Activated naive CD4-positive, alpha-beta T cell treated with anti-CD3 and anti-CD28 coated beads for 36 hours (primary cell): ENCODE data around the gene SYNDIG1L. TPM values are rescaled to one million over a fixed set of nuclear protein-coding genes. Genes with fewer than 3 reads are reported as not detected.
A peak's percentile ranks its signal among the peaks of the same experiment; 100 is the strongest.

Experiments
- CTCF ChIA-PET: fragments of 350-600 bp; sonication (Branson Sonifier 250); formaldehyde crosslinking; loops from one replicate; lab custom pipeline; 2021; ENCODE audit warnings: antibody characterized with exemption; lab: Charles Lee
- DNase-seq: peaks from one replicate; pipeline ENCODE4 v3.0.0-alpha.2; 2020
- H3K27ac Mint-ChIP-seq: one replicate; pipeline ENCODE4 v1.8.0; 2021; ENCODE audit warnings: mild to moderate bottlenecking, mixed read lengths
- H3K27me3 Mint-ChIP-seq: one replicate; pipeline ENCODE4 v1.8.0; 2021; ENCODE audit warnings: low read depth, mixed read lengths
- H3K36me3 Mint-ChIP-seq: one replicate; pipeline ENCODE4 v1.8.0; 2021; ENCODE audit warnings: low read depth, mixed read lengths
- H3K4me1 Mint-ChIP-seq: one replicate; pipeline ENCODE4 v1.8.0; 2021; ENCODE audit warnings: low read depth, mixed read lengths
- H3K4me3 Mint-ChIP-seq: one replicate; pipeline ENCODE4 v1.8.0; 2021; ENCODE audit warnings: mild to moderate bottlenecking, moderate library complexity, mixed read lengths
- H3K9me3 Mint-ChIP-seq: one replicate; pipeline ENCODE4 v1.8.0; 2021; ENCODE audit warnings: mixed read lengths
- intact Hi-C: fragments of 100-400 bp; cut with micrococcal nuclease; formaldehyde crosslinking; loops from one replicate; pipeline ENCODE4 v1.15.1; 2023
- total RNA-seq, 2 experiments: library from RNA; stranded (reverse); gene quantifications; one replicate each; pipeline ENCODE4 v1.2.3, GENCODE V29; 2021

Gene SYNDIG1L
- total RNA-seq, 2 experiments from 2014 or later: not detected

GRCh38 chr14:74408870-74409269, 17.1 kb downstream of the SYNDIG1L start:
- CTCF ChIA-PET: interaction anchor here (0.6 kb wide), 1 partner anchor 14 kb away, joined by 3 read pairs; no protein-coding TSS in a partner anchor
- Mint-ChIP-seq H3K9me3 (no peaks in the 10 kb centered on the region), H3K4me3 (no peak overlapping the region), H3K27me3 (peaks cover 3% of the 10 kb centered on the region), H3K27ac (no peak overlapping the region), H3K36me3 (no peaks in the 10 kb centered on the region), H3K4me1 (no peaks in the 10 kb centered on the region)
- intact Hi-C loops: no loop called here
- no peak for DNase-seq

DNA sequence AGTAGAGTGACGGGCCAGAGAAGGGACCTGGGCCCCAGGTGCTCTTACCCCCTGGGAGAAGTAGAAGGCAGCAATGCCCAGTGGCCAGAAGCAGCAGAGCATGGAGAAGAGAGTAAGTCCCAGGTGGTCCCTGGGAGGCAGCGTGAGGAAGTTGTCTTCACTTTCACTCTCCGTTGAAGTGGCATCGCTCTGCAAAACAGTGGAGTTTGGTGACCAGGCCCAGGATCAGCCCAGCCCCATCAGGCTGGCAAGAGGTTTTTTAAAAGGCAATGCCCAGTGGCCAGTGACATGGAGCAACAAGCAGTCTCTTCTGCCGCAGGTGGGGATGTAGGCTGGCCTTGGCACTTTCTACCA, 18.2 kb downstream of the SYNDIG1L start:
- DNase-seq: no peak
- no peak overlapping the region for H3K4me3 Mint-ChIP-seq
- peaks cover 1% of the 10 kb centered on the region for H3K4me1 Mint-ChIP-seq
- CTCF ChIA-PET: no interaction called here
- intact Hi-C loops: no loop called here
- no peaks in the 10 kb centered on the region for H3K9me3 Mint-ChIP-seq
- H3K27me3 Mint-ChIP-seq: no peaks in the 10 kb centered on the region
- no peak overlapping the region for H3K27ac Mint-ChIP-seq
- no peaks in the 10 kb centered on the region for H3K36me3 Mint-ChIP-seq

GRCh38 chr14:74407021-74407800, 18.8 kb downstream of the SYNDIG1L start:
- DNase-seq: no peak
- Mint-ChIP-seq H3K36me3 (no peaks in the 10 kb centered on the region), H3K4me1 (peaks cover 2% of the 10 kb centered on the region), H3K4me3 (no peak overlapping the region), H3K27me3 (no peaks in the 10 kb centered on the region), H3K27ac (no peak overlapping the region), H3K9me3 (no peaks in the 10 kb centered on the region)
- CTCF ChIA-PET: interaction anchor here (1.1 kb wide), 1 partner anchor 7 kb away, joined by 3 read pairs; no protein-coding TSS in a partner anchor
- intact Hi-C loops: no loop called here

- CTCF ChIA-PET: no interaction called here
- intact Hi-C loops: no loop called here
- Mint-ChIP-seq H3K36me3 (no peaks in the 10 kb centered on the region), H3K9me3 (no peaks in the 10 kb centered on the region), H3K27ac (no peak overlapping the region), H3K27me3 (no peaks in the 10 kb centered on the region), H3K4me1 (peaks cover 14% of the 10 kb centered on the region), H3K4me3 (no peak overlapping the region)
- DNase-seq: no peak
Observed at GRCh38 chr14:74405663-74406062, 20.3 kb downstream of the SYNDIG1L start.

DNA sequence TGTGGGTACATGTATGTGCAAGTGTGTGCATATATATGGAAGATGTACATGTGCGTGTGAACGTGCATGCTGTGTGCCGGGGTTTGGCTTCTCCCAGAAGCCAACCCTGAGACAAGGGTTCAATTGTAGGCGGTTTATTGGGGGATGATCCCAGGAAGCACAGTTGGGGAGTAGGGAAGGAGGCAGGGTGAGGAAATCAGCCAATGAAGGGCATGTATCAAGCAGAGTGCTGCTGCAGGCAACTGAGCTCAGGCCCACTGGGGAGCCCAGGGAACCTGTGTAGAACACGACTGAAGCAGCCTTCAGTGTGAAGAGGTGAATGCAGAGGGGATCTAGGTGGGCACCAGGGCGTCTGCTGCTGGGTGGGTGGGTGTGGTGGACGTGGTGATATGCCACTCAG, 21.6 kb downstream of the SYNDIG1L start:
- no peak overlapping the region for H3K4me3 Mint-ChIP-seq
- no peaks in the 10 kb centered on the region for H3K9me3 Mint-ChIP-seq
- CTCF ChIA-PET: interaction anchor here (1.1 kb wide), 1 partner anchor 146 kb away, joined by 3 read pairs; no protein-coding TSS in a partner anchor
- intact Hi-C loops: no loop called here
- DNase-seq: no peak
- H3K4me1 Mint-ChIP-seq: peaks cover 16% of the 10 kb centered on the region
- H3K27ac Mint-ChIP-seq: no peak overlapping the region
- no peaks in the 10 kb centered on the region for H3K27me3 Mint-ChIP-seq
- H3K36me3 Mint-ChIP-seq: no peaks in the 10 kb centered on the region

GRCh38 chr14:74403619-74404417, 22.2 kb downstream of the SYNDIG1L start:
- no peak overlapping the region for H3K4me3 Mint-ChIP-seq
- H3K27me3 Mint-ChIP-seq: no peaks in the 10 kb centered on the region
- H3K36me3 Mint-ChIP-seq: no peaks in the 10 kb centered on the region
- H3K9me3 Mint-ChIP-seq: no peaks in the 10 kb centered on the region
- DNase-seq: no peak
- peaks cover 16% of the 10 kb centered on the region for H3K4me1 Mint-ChIP-seq
- no peak overlapping the region for H3K27ac Mint-ChIP-seq
- intact Hi-C loops: no loop called here
- CTCF ChIA-PET: interaction anchor here (1.1 kb wide), 1 partner anchor 147 kb away, joined by 3 read pairs; no protein-coding TSS in a partner anchor

- CTCF ChIA-PET: interaction anchor here (1.1 kb wide), 1 partner anchor 88 kb away, joined by 3 read pairs; no protein-coding TSS in a partner anchor
- Mint-ChIP-seq H3K4me3 (no peak overlapping the region), H3K36me3 (no peaks in the 10 kb centered on the region), H3K27me3 (no peaks in the 10 kb centered on the region), H3K4me1 (peaks cover 16% of the 10 kb centered on the region), H3K27ac (no peak overlapping the region), H3K9me3 (no peaks in the 10 kb centered on the region)
- no peak for DNase-seq
- intact Hi-C loops: no loop called here
Observed at GRCh38 chr14:74402401-74403251, 23.4 kb downstream of the SYNDIG1L start.

GRCh38 chr14:74401504-74402241, 24.3 kb downstream of the SYNDIG1L start:
- CTCF ChIA-PET: no interaction called here
- H3K36me3 Mint-ChIP-seq: no peaks in the 10 kb centered on the region
- peak; percentile 83 for DNase-seq
- H3K27ac Mint-ChIP-seq: peak overlapping the region; percentile 43
- H3K9me3 Mint-ChIP-seq: no peaks in the 10 kb centered on the region
- intact Hi-C loops: loop anchor here (1.0 kb wide), 1 partner anchor 92 kb away; the partner anchor contains the start of genes ISCA2 and NPC2
- H3K4me1 Mint-ChIP-seq: peaks cover 16% of the 10 kb centered on the region
- H3K27me3 Mint-ChIP-seq: no peaks in the 10 kb centered on the region
- peak overlapping the region; percentile 44 for H3K4me3 Mint-ChIP-seq

- H3K4me1 Mint-ChIP-seq: peaks cover 16% of the 10 kb centered on the region
- no peaks in the 10 kb centered on the region for H3K36me3 Mint-ChIP-seq
- no peaks in the 10 kb centered on the region for H3K9me3 Mint-ChIP-seq
- intact Hi-C loops: loop anchor here (1.0 kb wide), 1 partner anchor 92 kb away; the partner anchor contains the start of genes ISCA2 and NPC2
- no peak overlapping the region for H3K27ac Mint-ChIP-seq
- no peaks in the 10 kb centered on the region for H3K27me3 Mint-ChIP-seq
- no peak for DNase-seq
- CTCF ChIA-PET: no interaction called here
- H3K4me3 Mint-ChIP-seq: peak overlapping the region; percentile 44
Observed at GRCh38 chr14:74400919-74401503, 25.0 kb downstream of the SYNDIG1L start.

DNA sequence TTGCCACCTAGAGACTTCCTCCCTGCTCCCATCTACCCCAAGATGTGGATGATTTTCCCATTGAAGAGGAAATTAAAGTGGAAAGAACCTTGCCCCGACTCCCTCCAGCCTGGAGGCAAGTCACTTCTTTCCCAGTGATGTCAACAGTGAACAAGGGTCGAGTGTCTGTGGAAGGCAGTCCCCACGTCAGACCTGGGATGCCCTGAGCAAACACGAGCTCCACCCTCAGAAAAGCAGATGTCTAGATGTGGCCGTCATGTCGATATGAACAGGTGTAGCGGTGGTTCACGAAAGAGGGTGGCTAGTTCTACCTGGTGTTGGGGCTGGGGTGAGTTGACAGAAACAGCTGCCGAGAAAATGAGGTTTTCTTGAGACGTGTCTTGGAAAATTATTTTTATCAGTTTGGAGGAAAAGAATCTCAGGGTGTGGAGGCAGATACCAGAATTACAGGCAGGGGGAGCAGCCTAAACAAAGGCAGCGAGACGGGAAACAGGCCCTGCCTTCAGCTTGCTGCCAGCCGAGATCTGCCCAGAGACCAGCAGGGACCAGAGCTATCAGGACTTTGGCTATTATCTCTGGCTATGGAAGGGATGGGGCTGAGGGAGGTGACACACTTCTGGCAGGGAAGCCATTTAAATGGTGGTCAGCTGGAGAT, 25.9 kb downstream of the SYNDIG1L start:
- H3K27ac Mint-ChIP-seq: no peak overlapping the region
- no peaks in the 10 kb centered on the region for H3K36me3 Mint-ChIP-seq
- intact Hi-C loops: no loop called here
- no peaks in the 10 kb centered on the region for H3K9me3 Mint-ChIP-seq
- CTCF ChIA-PET: no interaction called here
- no peak overlapping the region for H3K4me3 Mint-ChIP-seq
- H3K4me1 Mint-ChIP-seq: peaks cover 16% of the 10 kb centered on the region
- H3K27me3 Mint-ChIP-seq: no peaks in the 10 kb centered on the region
- no peak for DNase-seq

DNA sequence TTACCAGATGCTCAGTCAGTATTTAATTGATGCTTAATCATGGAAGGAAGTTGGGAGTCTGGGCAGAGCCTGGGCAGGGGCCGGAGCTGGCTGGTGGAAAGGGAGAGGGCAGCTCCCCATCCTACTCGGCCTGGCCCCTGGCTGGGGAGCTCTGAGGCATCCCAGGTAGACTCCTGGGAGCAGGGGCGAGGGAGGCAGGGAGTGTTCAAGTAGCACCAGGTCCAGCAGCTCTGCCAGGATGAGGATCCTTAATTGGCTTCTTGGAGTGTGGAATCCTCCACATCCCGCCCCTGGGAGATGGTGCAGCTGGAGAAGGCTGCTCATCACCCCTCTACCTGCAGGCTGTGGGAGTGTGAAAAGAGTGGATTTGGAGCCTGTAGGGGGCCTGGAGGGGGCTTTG, 30.9 kb downstream of the SYNDIG1L start:
- H3K4me1 Mint-ChIP-seq: peaks cover 1% of the 10 kb centered on the region
- no peaks in the 10 kb centered on the region for H3K27me3 Mint-ChIP-seq
- H3K27ac Mint-ChIP-seq: no peak overlapping the region
- CTCF ChIA-PET: interaction anchor here (0.5 to 0.6 kb wide), 2 partner anchors 13 to 14 kb away, joined by 3 to 5 read pairs; no protein-coding TSS in a partner anchor
- H3K36me3 Mint-ChIP-seq: no peaks in the 10 kb centered on the region
- no peak for DNase-seq
- intact Hi-C loops: no loop called here
- no peaks in the 10 kb centered on the region for H3K9me3 Mint-ChIP-seq
- no peak overlapping the region for H3K4me3 Mint-ChIP-seq
